Endothelial cell of umbilical vein (primary cell): ENCODE data around the gene FBXW7. TPM values are rescaled to one million over a fixed set of nuclear protein-coding genes. Genes with fewer than 3 reads are reported as not detected.

Source experiments
- BruUV-seq: library from RNA; stranded (reverse); fragments of 400-500 nt; replicated peaks from 2 replicates; lab custom pipeline; 2021; lab: Mats Ljungman, UMichigan
- CTCF ChIA-PET: fragments of 300-600, 350-600 bp; sonication (Branson Sonifier 250); formaldehyde crosslinking; loops from one replicate; lab custom pipeline; 2021; ENCODE audit warnings: antibody characterized with exemption, inconsistent platforms; lab: Charles Lee
- POLR2A ChIA-PET: fragments of 300-600, 350-600 bp; sonication (Branson Sonifier 250); formaldehyde crosslinking; loops from one replicate; lab custom pipeline; 2021; ENCODE audit warnings: antibody characterized with exemption, inconsistent platforms; lab: Charles Lee
- DNase-seq: peaks from one replicate; pipeline ENCODE4 v3.0.0-alpha.2; 2011; ENCODE audit warnings: low read depth, low spot score
- FAIRE-seq: peaks from 2 replicates; lab custom pipeline; 2011; peaks lifted over from hg19 to GRCh38; lab: Jason Lieb, UNC
- H2AFZ ChIP-seq: 2 replicates; pipeline ENCODE4 v1.6.0; 2012; ENCODE audit warnings: low read depth, low read length, control low read depth, inconsistent platforms
- H3K27ac ChIP-seq: 2 replicates; pipeline ENCODE4 v1.5.1; 2011; ENCODE audit warnings: low read depth, mild to moderate bottlenecking, control low read depth, low read length, moderate library complexity; ENCODE audit not compliant: insufficient read depth
- H3K27me3 ChIP-seq, 2 experiments: 2 replicates each; pipeline versions ENCODE4 v1.6.0 to v1.6.1; 2011; ENCODE audit warnings: low read length in 2 of 2, mixed read lengths in 1 of 2; ENCODE audit not compliant: control insufficient read depth in 2 of 2, insufficient read depth in 2 of 2
- H3K36me3 ChIP-seq, 2 experiments: 2 replicates in 1 of 2; 3 replicates in 1 of 2; pipeline ENCODE4 v1.5.1; 2011; ENCODE audit warnings: low read length in 2 of 2, mild to moderate bottlenecking in 1 of 2, moderate library complexity in 1 of 2; ENCODE audit not compliant: control insufficient read depth in 2 of 2, insufficient read depth in 2 of 2; ENCODE audit errors: extremely low read depth in 1 of 2
- H3K4me1 ChIP-seq: 3 replicates; pipeline ENCODE4 v1.5.1; 2011; ENCODE audit warnings: mild to moderate bottlenecking, low read length; ENCODE audit not compliant: control insufficient read depth, insufficient read depth; ENCODE audit errors: extremely low read depth
- H3K4me2 ChIP-seq: 2 replicates; pipeline ENCODE4 v1.6.1; 2011; ENCODE audit warnings: low read length, control low read depth, mixed read lengths; ENCODE audit not compliant: insufficient read depth
- H3K4me3 ChIP-seq, 3 experiments: fragments of 200-600 bp in 1 of 3; sonication (generic), shearing (Covaris generic) in 1 of 3; replicated peaks in 1 of 3; 2 replicates each; pipeline ENCODE4 v1.5.1; 2011 to 2016; ENCODE audit warnings: control low read depth in 3 of 3, low read length in 3 of 3, mild to moderate bottlenecking in 2 of 3, inconsistent platforms in 1 of 3, low read depth in 1 of 3, moderate library complexity in 1 of 3; ENCODE audit not compliant: insufficient read depth in 1 of 3
- H3K79me2 ChIP-seq: 2 replicates; pipeline ENCODE4 v1.6.0; 2012; ENCODE audit warnings: low read length, inconsistent platforms; ENCODE audit not compliant: control insufficient read depth, insufficient read depth
- H3K9ac ChIP-seq: replicated peaks from 2 replicates; pipeline ENCODE3; 2011; ENCODE audit warnings: low read length, control low read depth; ENCODE audit not compliant: insufficient read depth; ENCODE audit errors: extremely low read depth
- H3K9me1 ChIP-seq: replicated peaks from 3 replicates; pipeline ENCODE4 v1.6.0; 2011; ENCODE audit warnings: mild to moderate bottlenecking, low read length; ENCODE audit not compliant: control insufficient read depth, insufficient read depth; ENCODE audit errors: extremely low read depth
- H3K9me3 ChIP-seq: replicated peaks from 2 replicates; pipeline ENCODE4 v1.5.1; 2012; ENCODE audit warnings: low read length, inconsistent platforms; ENCODE audit not compliant: control insufficient read depth, insufficient read depth
- H4K20me1 ChIP-seq: replicated peaks from 2 replicates; pipeline ENCODE3; 2011; ENCODE audit warnings: mild to moderate bottlenecking, low read length; ENCODE audit not compliant: control insufficient read depth, insufficient read depth; ENCODE audit errors: extremely low read depth
- CTCF ChIP-seq, 2 donors: IDR thresholded peaks; 1 replicate in 1 of 2; 2 replicates in 1 of 2; pipeline ENCODE4 v1.5.1; 2011; ENCODE audit warnings: low read length in 2 of 2, mild to moderate bottlenecking in 2 of 2, moderate library complexity in 2 of 2, control low read depth in 1 of 2, inconsistent platforms in 1 of 2, low read depth in 1 of 2; ENCODE audit not compliant: insufficient read depth in 1 of 2; ENCODE audit errors: extremely low read depth in 1 of 2
- EZH2 ChIP-seq: IDR thresholded peaks from 2 replicates; pipeline ENCODE4 v1.6.1; 2012; ENCODE audit warnings: borderline replicate concordance, low read depth, mild to moderate bottlenecking, moderate library complexity, low read length, inconsistent platforms; ENCODE audit not compliant: severe bottlenecking
- FOS ChIP-seq: IDR thresholded peaks from 2 replicates; pipeline ENCODE4 v1.6.1; 2011; ENCODE audit warnings: mild to moderate bottlenecking, low read length, moderate library complexity, borderline replicate concordance; ENCODE audit not compliant: insufficient read depth
- JUN ChIP-seq: IDR thresholded peaks from 2 replicates; pipeline ENCODE4 v1.6.1; 2011; ENCODE audit warnings: borderline replicate concordance, low read depth; ENCODE audit not compliant: insufficient read length, insufficient read depth
- MYC ChIP-seq: IDR thresholded peaks from one replicate; pipeline ENCODE4 v1.6.1; 2011; ENCODE audit warnings: mild to moderate bottlenecking, low read depth, low read length
- POLR2AphosphoS5 ChIP-seq: IDR thresholded peaks from 2 replicates; pipeline ENCODE4 v1.6.1; 2012; ENCODE audit warnings: low read depth, mild to moderate bottlenecking, control low read depth, low read length, moderate library complexity; ENCODE audit not compliant: insufficient read depth
- dilution Hi-C: fragments of 300-500 bp; cut with MboI; formaldehyde crosslinking; loops from one replicate; pipeline ENCODE4 v1.15.0; 2019; ENCODE audit warnings: low sequenced_read_pairs; ENCODE audit not compliant: extremely low pct_ligation_motif_present
- intact Hi-C: fragments of 100-400 bp; cut with micrococcal nuclease; formaldehyde crosslinking; loops from one replicate; pipeline ENCODE4 v1.10.0; 2022
- polyA plus RNA-seq, 4 experiments: library from polyadenylated mRNA; depleted of rRNA in 3 of 4; stranded (reverse) in 3 of 4; unstranded in 1 of 4; fragments of >200 nt; gene quantifications; 2 replicates each; pipeline versions ENCODE4 v1.2.1 to v1.2.3, GENCODE V29; 2011 to 2012; ENCODE audit warnings: missing spikeins in 1 of 4
- total RNA-seq: library from RNA; stranded (reverse); gene quantifications from 2 replicates; pipeline ENCODE4 v1.2.3, GENCODE V29; 2021

Gene FBXW7
- total and polyA plus RNA-seq, 2 donors (not counting 3 experiments of a cell fraction or from before 2014, with no cell fraction given) = 7.0 to 28.1 TPM

GRCh38 chr4:152455311-152455710, 80.6 kb downstream of the FBXW7 start:
- intact Hi-C loops = no loop called here
- no peaks in the 10 kb centered on the region for H3K36me3 ChIP-seq
- DNase-seq = no peak
- H3K4me1 ChIP-seq = no peaks in the 10 kb centered on the region
- H2AFZ ChIP-seq = no peak overlapping the region
- no peak overlapping the region for H3K27ac ChIP-seq
- H3K9ac ChIP-seq = no peak overlapping the region
- H4K20me1 ChIP-seq = no peaks in the 10 kb centered on the region
- FAIRE-seq = no peak
- no peak overlapping the region for H3K4me2 ChIP-seq
- dilution Hi-C loops = no loop called here
- ChIA-PET CTCF (interaction anchor here (0.5 to 3.6 kb wide), 35 partner anchors 9 to 672 kb away, joined by 3 to 63 read pairs (median 6); partner anchors contain the start of gene FBXW7), POLR2A (no interaction called here)
- H3K27me3 ChIP-seq = no peaks in the 10 kb centered on the region
- no peak overlapping the region for H3K4me3 ChIP-seq
- no peak for TF ChIP-seq EZH2
- no peak for TF ChIP-seq FOS
- TF ChIP-seq MYC = no peak
- TF ChIP-seq POLR2AphosphoS5 = no peak
- peaks cover 43% of the 10 kb centered on the region for H3K79me2 ChIP-seq
- no peaks in the 10 kb centered on the region for H3K9me1 ChIP-seq
- no TSS peak for BruUV-seq
- H3K9me3 ChIP-seq = no peaks in the 10 kb centered on the region

- Histone ChIP-seq H2AFZ (no peak overlapping the region), H3K9me3 (no peaks in the 10 kb centered on the region), H3K9ac (no peak overlapping the region), H3K4me1 (no peaks in the 10 kb centered on the region), H3K9me1 (no peaks in the 10 kb centered on the region), H3K4me2 (no peak overlapping the region), H3K27me3 (no peaks in the 10 kb centered on the region), H4K20me1 (no peaks in the 10 kb centered on the region), H3K27ac (no peak overlapping the region), H3K79me2 (peaks cover 40% of the 10 kb centered on the region), H3K36me3 (no peaks in the 10 kb centered on the region), H3K4me3 (no peak overlapping the region)
- intact Hi-C loops (loop anchor here (1.0 to 5.0 kb wide), 3 partner anchors 186 to 673 kb away; no protein-coding TSS in a partner anchor), dilution Hi-C loops (no loop called here)
- POLR2A ChIA-PET = no interaction called here
- no TSS peak for BruUV-seq
- DNase-seq (peak; percentile 38), FAIRE-seq (no peak)
- CTCF ChIA-PET = interaction anchor here (0.5 to 3.6 kb wide), 52 partner anchors 9 to 673 kb away, joined by 3 to 63 read pairs (median 4); partner anchors contain the start of genes FBXW7 and TMEM154
- peak; percentile 30 to 35 for TF ChIP-seq CTCF (IDR thresholded peaks at IDR 0.05; ENCODE audit: extremely low read depth in 1 of 2, insufficient read depth in 1 of 2, low read depth in 1 of 2, low read length in 2 of 2)
- TF ChIP-seq JUN = no peak
Measured at GRCh38 chr4:152454398-152455011, 81.4 kb downstream of the FBXW7 start.
